H1 (cell line): ENCODE results near the gene ARHGAP32. TPM values are rescaled to one million over a fixed set of nuclear protein-coding genes. Genes with fewer than 3 reads are reported as not detected.

Experiments
- CTCF ChIA-PET: fragments of 300-600 bp; sonication (Branson Sonifier 250); formaldehyde crosslinking; loops from one replicate; lab custom pipeline; 2021; ENCODE audit not compliant: partially characterized antibody; lab: Charles Lee
- POLR2A ChIA-PET: fragments of 300-600 bp; sonication (Branson Sonifier 250); formaldehyde crosslinking; loops from one replicate; lab custom pipeline; 2021; ENCODE audit warnings: inconsistent platforms; ENCODE audit not compliant: partially characterized antibody; lab: Charles Lee
- DNase-seq, 2 experiments: peaks; one replicate each; pipeline versions ENCODE4 v3.0.0 to v3.0.0-alpha.2; 2010 to 2022; ENCODE audit warnings: low spot score in 2 of 2, low read depth in 1 of 2, mixed read lengths in 1 of 2
- FAIRE-seq: peaks from 2 replicates; lab custom pipeline; 2011; peaks lifted over from hg19 to GRCh38; lab: Jason Lieb, UNC
- H2AFZ ChIP-seq: 2 replicates; pipeline ENCODE4 v1.8.1; 2012; ENCODE audit warnings: low read length, inconsistent platforms
- H2AK5ac ChIP-seq: 2 replicates; pipeline ENCODE4 v1.6.1; 2013; ENCODE audit warnings: low read depth, low read length
- H2BK120ac ChIP-seq: replicated peaks from 2 replicates; pipeline ENCODE3; 2013; ENCODE audit warnings: low read depth, low read length, inconsistent platforms
- H2BK12ac ChIP-seq: 2 replicates; pipeline ENCODE4 v1.6.1; 2013; ENCODE audit warnings: low read depth, low read length
- H2BK15ac ChIP-seq: 2 replicates; pipeline ENCODE4 v1.6.1; 2013; ENCODE audit warnings: low read length
- H2BK20ac ChIP-seq: 2 replicates; pipeline ENCODE4 v1.6.1; 2013; ENCODE audit warnings: low read length
- H2BK5ac ChIP-seq: 2 replicates; pipeline ENCODE4 v1.6.1; 2013; ENCODE audit warnings: low read depth, low read length
- H3K14ac ChIP-seq: 2 replicates; pipeline ENCODE4 v1.6.1; 2013; ENCODE audit warnings: inconsistent platforms; ENCODE audit not compliant: insufficient read length
- H3K18ac ChIP-seq: 2 replicates; pipeline ENCODE4 v1.6.1; 2013; ENCODE audit warnings: low read length; ENCODE audit errors: extremely low read depth
- H3K23ac ChIP-seq: 2 replicates; pipeline ENCODE4 v1.6.1; 2013; ENCODE audit warnings: inconsistent platforms; ENCODE audit not compliant: insufficient read length
- H3K23me2 ChIP-seq: 2 replicates; pipeline ENCODE4 v1.6.1; 2013; ENCODE audit warnings: low read depth, low read length
- H3K27ac ChIP-seq: 2 replicates; pipeline ENCODE4 v1.6.1; 2011; ENCODE audit warnings: low read depth, low read length, inconsistent platforms
- H3K27me3 ChIP-seq, 4 experiments: replicated peaks in 1 of 4; 1 replicate in 1 of 4; 2 replicates in 3 of 4; pipeline versions ENCODE4 v1.6.1 to v1.8.1; 2011 to 2013; ENCODE audit warnings: low read length in 3 of 4, mild to moderate bottlenecking in 3 of 4, inconsistent platforms in 2 of 4, mixed read lengths in 2 of 4, moderate library complexity in 1 of 4; ENCODE audit not compliant: control insufficient read depth in 3 of 4, insufficient read depth in 3 of 4; ENCODE audit errors: extremely low read depth in 1 of 4
- H3K36me3 ChIP-seq, 4 experiments: 2 replicates each; pipeline versions ENCODE4 v1.6.1 to v1.8.1; 2011 to 2013; ENCODE audit warnings: mild to moderate bottlenecking in 4 of 4, low read length in 3 of 4, moderate library complexity in 2 of 4, control low read depth in 1 of 4, inconsistent platforms in 1 of 4; ENCODE audit not compliant: insufficient read depth in 4 of 4, control insufficient read depth in 2 of 4
- H3K4ac ChIP-seq: replicated peaks from 2 replicates; pipeline ENCODE3; 2013; ENCODE audit warnings: low read length, low read depth, mixed read lengths, inconsistent platforms; ENCODE audit not compliant: insufficient read length
- H3K4me1 ChIP-seq, 4 experiments: replicated peaks in 1 of 4; 1 replicate in 1 of 4; 2 replicates in 3 of 4; pipeline versions ENCODE4 v1.6.1 to v1.8.1; 2011 to 2013; ENCODE audit warnings: low read length in 3 of 4, inconsistent platforms in 2 of 4, mixed read lengths in 1 of 4; ENCODE audit not compliant: insufficient read depth in 4 of 4, control insufficient read depth in 3 of 4
- H3K4me2 ChIP-seq, 2 experiments: 2 replicates each; pipeline versions ENCODE4 v1.6.1 to v1.8.1; 2011 to 2013; ENCODE audit warnings: low read depth in 2 of 2, low read length in 2 of 2, control low read depth in 1 of 2, inconsistent platforms in 1 of 2, mild to moderate bottlenecking in 1 of 2; ENCODE audit not compliant: insufficient read depth in 1 of 2
- H3K4me3 ChIP-seq, 4 experiments: fragments of 200-600, 300-600 bp in 1 of 4; sonication (generic), shearing (Covaris generic), sonication (Bioruptor Twin) in 1 of 4; 2 replicates each; pipeline versions ENCODE4 v1.5.1 to v1.8.1; 2011 to 2016; ENCODE audit warnings: low read length in 4 of 4, low read depth in 3 of 4, control low read depth in 2 of 4, inconsistent platforms in 2 of 4, mild to moderate bottlenecking in 2 of 4, mixed read lengths in 1 of 4, moderate library complexity in 1 of 4; ENCODE audit not compliant: insufficient read depth in 2 of 4; ENCODE audit errors: extremely low read depth in 1 of 4
- H3K56ac ChIP-seq: replicated peaks from 2 replicates; pipeline ENCODE3; 2013; ENCODE audit warnings: low read depth, mild to moderate bottlenecking, mixed read lengths, low read length, inconsistent platforms; ENCODE audit not compliant: insufficient read length
- H3K79me1 ChIP-seq: 2 replicates; pipeline ENCODE4 v1.6.1; 2013; ENCODE audit warnings: low read depth, low read length, control low read depth
- H3K79me2 ChIP-seq, 2 experiments: 2 replicates each; pipeline versions ENCODE4 v1.6.1 to v1.8.1; 2012 to 2013; ENCODE audit warnings: low read length in 2 of 2, mild to moderate bottlenecking in 2 of 2, inconsistent platforms in 1 of 2; ENCODE audit not compliant: insufficient read depth in 2 of 2, control insufficient read depth in 1 of 2
- H3K9ac ChIP-seq, 4 experiments: replicated peaks in 1 of 4; 1 replicate in 1 of 4; 2 replicates in 3 of 4; pipeline versions ENCODE4 v1.6.1 to v1.8.1; 2011 to 2013; ENCODE audit warnings: low read depth in 3 of 4, low read length in 3 of 4, control low read depth in 2 of 4, mild to moderate bottlenecking in 2 of 4, moderate library complexity in 2 of 4, inconsistent platforms in 1 of 4; ENCODE audit errors: extremely low read depth in 1 of 4
- H3K9me3 ChIP-seq, 2 experiments: 2 replicates each; pipeline versions ENCODE4 v1.6.1 to v1.8.1; 2012 to 2013; ENCODE audit warnings: mild to moderate bottlenecking in 2 of 2, moderate library complexity in 2 of 2, control low read depth in 1 of 2, inconsistent platforms in 1 of 2, low read depth in 1 of 2, low read length in 1 of 2, mixed read lengths in 1 of 2; ENCODE audit not compliant: insufficient read depth in 2 of 2
- H4K20me1 ChIP-seq, 2 experiments: replicated peaks in 1 of 2; 2 replicates each; pipeline versions ENCODE3 to v1.8.1; 2011 to 2013; ENCODE audit warnings: inconsistent platforms in 2 of 2, low read length in 2 of 2, mild to moderate bottlenecking in 1 of 2; ENCODE audit not compliant: insufficient read depth in 2 of 2, control insufficient read depth in 1 of 2
- H4K5ac ChIP-seq: 2 replicates; pipeline ENCODE4 v1.6.1; 2013; ENCODE audit warnings: low read length, low read depth, mixed read lengths, inconsistent platforms; ENCODE audit not compliant: insufficient read length
- H4K8ac ChIP-seq: 2 replicates; pipeline ENCODE4 v1.8.0; 2013; ENCODE audit warnings: mild to moderate bottlenecking, moderate library complexity, low read length, inconsistent platforms; ENCODE audit not compliant: insufficient read depth; ENCODE audit errors: extremely low read depth
- H4K91ac ChIP-seq: replicated peaks from 2 replicates; pipeline ENCODE3; 2013; ENCODE audit warnings: low read length, mixed read lengths, inconsistent platforms; ENCODE audit not compliant: insufficient read length
- CTBP2 ChIP-seq: IDR thresholded peaks from 2 replicates; pipeline ENCODE4 v1.7.0; 2011; ENCODE audit warnings: borderline replicate concordance, mild to moderate bottlenecking, moderate library complexity, mixed read lengths, low read length; ENCODE audit not compliant: insufficient read depth, insufficient read length
- SAP30 ChIP-seq: fragments of 300-600 bp; sonication (generic); IDR thresholded peaks from 2 replicates; pipeline ENCODE4 v1.7.1; 2012; ENCODE audit warnings: low read length, moderate library complexity, mild to moderate bottlenecking, inconsistent platforms; ENCODE audit not compliant: insufficient read depth, insufficient replicate concordance
- SIN3A ChIP-seq, 2 experiments: IDR thresholded peaks in 1 of 2; conservative IDR thresholded peaks in 1 of 2; 2 replicates each; pipeline ENCODE4 v1.6.1; 2011 to 2012; ENCODE audit warnings: low read length in 2 of 2, improper control_type of control experiment in 1 of 2, low read depth in 1 of 2, mild to moderate bottlenecking in 1 of 2
- SP4 ChIP-seq: IDR thresholded peaks from 2 replicates; pipeline ENCODE4 v1.6.1; 2012; ENCODE audit warnings: low read length, inconsistent platforms
- WGBS, 2 experiments: shearing (Covaris generic) in 1 of 2; methylation state at CpG; one replicate each; pipeline versions ENCODE4 v1.1.6 to v1.1.7; 2013 to 2015; ENCODE audit warnings: low lambda C conversion rate in 2 of 2, mixed read lengths in 2 of 2, inconsistent platforms in 1 of 2, low coverage in 1 of 2, missing lambda C conversion rate in 1 of 2; ENCODE audit not compliant: insufficient replicate concordance in 2 of 2, insufficient coverage in 1 of 2, insufficient read length in 1 of 2; ENCODE audit errors: extremely low coverage in 1 of 2, missing lambda C conversion rate in 1 of 2; 5-methylcytosine and 5-hydroxymethylcytosine counted together
- polyA plus RNA-seq, 7 experiments: library from polyadenylated mRNA; depleted of rRNA in 3 of 7; stranded (reverse) in 5 of 7; unstranded in 2 of 7; fragments of >200 nt in 5 of 7; fragments of 200-250 nt in 2 of 7; gene quantifications; 1 replicate in 5 of 7; 2 replicates in 1 of 7; 4 replicates in 1 of 7; pipeline versions ENCODE4 v1.2.1 to v1.2.3, GENCODE V29; 2011 to 2013; ENCODE audit warnings: missing spikeins in 2 of 7, mixed read lengths in 2 of 7
- total RNA-seq: library from RNA; stranded (reverse); fragmentation: NEBNext Ultra II Directional; extraction: Animal tissue kit (Norgen Biotek cat#: 25700); gene quantifications from 2 replicates; pipeline ENCODE4 v1.2.1, GENCODE V29; 2021
- TF ChIP-seq, protein P1 (sequence below): IDR thresholded peaks from 2 replicates; pipeline ENCODE4 v1.6.1; 2012; ENCODE audit warnings: low read length, inconsistent platforms

Gene ARHGAP32
- total and polyA plus RNA-seq, 2 of the 8 experiments (the other 6 are each of a cell fraction or from before 2014, with no cell fraction given): 13.7 to 30.0 TPM

DNA sequence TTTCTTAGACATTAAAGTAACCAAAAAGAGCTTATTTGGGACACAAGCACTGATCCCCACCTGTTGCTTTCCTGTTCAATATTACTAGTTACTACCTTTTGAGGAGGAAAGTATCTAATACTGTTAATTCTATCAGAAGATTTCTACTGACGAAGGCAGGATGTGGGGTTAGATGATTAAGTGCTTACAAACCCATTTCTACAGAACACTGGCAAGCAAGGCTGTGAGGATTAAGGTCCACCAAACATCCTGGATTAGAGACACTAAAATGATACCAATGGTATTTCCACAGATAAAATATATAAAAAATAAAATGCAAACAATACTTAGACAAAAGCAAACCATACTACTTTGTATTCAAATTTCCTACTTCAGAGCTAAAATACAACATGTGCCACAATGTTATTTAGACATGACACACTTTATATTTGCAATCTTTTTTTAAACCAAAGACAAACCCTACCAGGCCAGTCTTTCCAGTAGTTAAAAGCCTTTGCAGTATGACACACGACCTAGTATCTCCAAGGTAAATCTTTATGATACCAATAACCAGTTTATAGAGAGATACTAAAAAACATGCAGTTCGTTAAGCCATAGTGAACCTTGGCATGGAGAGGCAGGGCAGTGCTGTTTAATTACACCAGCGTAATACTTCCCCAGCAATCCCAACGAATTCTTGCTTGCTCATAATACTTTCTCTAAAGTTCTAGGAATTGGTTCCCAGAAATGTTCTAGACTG lies 178.2 kb downstream of the ARHGAP32 start:
- Histone ChIP-seq H3K56ac (no peak overlapping the region), H2AFZ (no peak overlapping the region), H4K8ac (no peak overlapping the region), H3K23ac (no peak overlapping the region), H3K18ac (no peak overlapping the region), H3K14ac (no peak overlapping the region), H4K5ac (no peak overlapping the region), H3K4me2 (no peak overlapping the region), H4K91ac (no peak overlapping the region), H3K36me3 (no peaks in the 10 kb centered on the region), H2BK120ac (no peak overlapping the region), H3K27ac (no peak overlapping the region), H2BK12ac (no peak overlapping the region), H3K4ac (no peak overlapping the region), H4K20me1 (no peaks in the 10 kb centered on the region), H3K9me3 (no peaks in the 10 kb centered on the region), H2AK5ac (no peak overlapping the region), H3K23me2 (no peaks in the 10 kb centered on the region), H3K79me2 (no peaks in the 10 kb centered on the region), H2BK5ac (no peak overlapping the region), H2BK20ac (no peak overlapping the region), H3K4me1 (no peaks in the 10 kb centered on the region), H3K27me3 (no peaks in the 10 kb centered on the region; a peak in 1 of 7 replicates), H3K9ac (no peak overlapping the region), H3K79me1 (no peaks in the 10 kb centered on the region), H2BK15ac (no peak overlapping the region), H3K4me3 (no peak overlapping the region)
- ChIA-PET POLR2A (no interaction called here), CTCF (no interaction called here)
- WGBS, 2 experiments: 90% methylated on average over 5 of the region's 5 CpGs; no CpG with 5 or more reads in 1 of the 2 experiments
- no peak for FAIRE-seq
- no peak for DNase-seq
- TF ChIP-seq, protein P1, sequence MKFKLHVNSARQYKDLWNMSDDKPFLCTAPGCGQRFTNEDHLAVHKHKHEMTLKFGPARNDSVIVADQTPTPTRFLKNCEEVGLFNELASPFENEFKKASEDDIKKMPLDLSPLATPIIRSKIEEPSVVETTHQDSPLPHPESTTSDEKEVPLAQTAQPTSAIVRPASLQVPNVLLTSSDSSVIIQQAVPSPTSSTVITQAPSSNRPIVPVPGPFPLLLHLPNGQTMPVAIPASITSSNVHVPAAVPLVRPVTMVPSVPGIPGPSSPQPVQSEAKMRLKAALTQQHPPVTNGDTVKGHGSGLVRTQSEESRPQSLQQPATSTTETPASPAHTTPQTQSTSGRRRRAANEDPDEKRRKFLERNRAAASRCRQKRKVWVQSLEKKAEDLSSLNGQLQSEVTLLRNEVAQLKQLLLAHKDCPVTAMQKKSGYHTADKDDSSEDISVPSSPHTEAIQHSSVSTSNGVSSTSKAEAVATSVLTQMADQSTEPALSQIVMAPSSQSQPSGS: no peak
- TF ChIP-seq SP4 (no peak), SIN3A (conservative IDR thresholded peaks at IDR 0.05 in 1 of 2, IDR thresholded peaks at IDR 0.05 in 1 of 2; ENCODE audit: low read depth in 1 of 2, low read length in 2 of 2) (no peak), SAP30 (no peak), CTBP2 (no peak)
